HEK293 (cell line): ENCODE measurements around the gene MAP7D1.

Experiments used
- YY1 ChIP-seq: fragments of 450-650 bp; formaldehyde crosslinking; IDR thresholded peaks from 2 replicates; pipeline ENCODE4 v1.5.1; 2018; ENCODE audit warnings: missing biosample characterization, missing genetic modification characterization
- ZNF670 ChIP-seq: fragments of 450-650 bp; formaldehyde crosslinking; IDR thresholded peaks from 2 replicates; pipeline ENCODE4 v1.5.1; 2016; ENCODE audit warnings: missing biosample characterization, missing genetic modification characterization, low read depth
- TF ChIP-seq, protein P1 (sequence below): fragments of 450-650 bp; formaldehyde crosslinking; IDR thresholded peaks from 2 replicates; pipeline ENCODE4 v1.5.1; 2016; ENCODE audit warnings: missing biosample characterization, missing genetic modification characterization
- TF ChIP-seq, protein P2 (sequence below): fragments of 450-650 bp; formaldehyde crosslinking; IDR thresholded peaks from 2 replicates; pipeline ENCODE4 v1.5.1; 2017; ENCODE audit warnings: missing biosample characterization, missing genetic modification characterization
- TF ChIP-seq, protein P3 (sequence below): fragments of 450-650 bp; formaldehyde crosslinking; IDR thresholded peaks from 2 replicates; pipeline ENCODE4 v1.5.1; 2016; ENCODE audit warnings: missing biosample characterization, missing genetic modification characterization

DNA sequence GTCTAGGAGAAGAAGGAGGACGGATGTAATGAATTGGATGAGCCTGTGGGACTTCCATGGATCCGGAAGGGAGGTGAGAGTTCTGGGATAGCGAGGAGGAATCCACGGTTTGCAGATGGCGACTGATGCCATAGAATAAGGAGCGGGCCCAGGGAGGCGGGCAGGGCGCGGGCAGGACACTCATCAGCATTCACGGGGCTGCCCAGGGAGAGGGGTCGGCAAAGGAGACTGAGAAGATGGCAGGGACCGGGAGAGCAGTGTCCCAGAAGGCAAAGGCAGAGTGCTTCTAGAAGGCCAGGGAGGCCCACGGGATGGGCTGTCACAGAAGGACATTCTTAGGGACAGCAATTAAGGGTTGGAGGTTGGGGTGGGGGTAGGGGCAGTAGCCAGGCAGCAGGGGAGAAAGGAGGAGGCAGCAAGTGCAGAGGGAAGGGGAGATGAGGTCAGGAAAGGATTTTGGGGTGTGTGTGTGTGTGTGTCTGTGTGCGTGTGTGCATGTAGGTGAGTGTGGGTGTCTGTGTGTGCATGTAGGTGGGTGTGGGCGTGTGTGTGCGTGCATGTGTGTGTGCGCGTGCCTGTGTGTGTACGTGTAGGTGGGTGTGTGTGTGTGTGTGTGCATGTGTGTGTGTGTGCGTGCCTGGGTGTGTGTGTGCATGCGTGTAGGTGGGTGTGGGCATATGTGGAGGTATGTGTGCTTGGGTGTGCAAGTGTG is 29.8 kb upstream of the MAP7D1 start:
- TF ChIP-seq, protein P1, sequence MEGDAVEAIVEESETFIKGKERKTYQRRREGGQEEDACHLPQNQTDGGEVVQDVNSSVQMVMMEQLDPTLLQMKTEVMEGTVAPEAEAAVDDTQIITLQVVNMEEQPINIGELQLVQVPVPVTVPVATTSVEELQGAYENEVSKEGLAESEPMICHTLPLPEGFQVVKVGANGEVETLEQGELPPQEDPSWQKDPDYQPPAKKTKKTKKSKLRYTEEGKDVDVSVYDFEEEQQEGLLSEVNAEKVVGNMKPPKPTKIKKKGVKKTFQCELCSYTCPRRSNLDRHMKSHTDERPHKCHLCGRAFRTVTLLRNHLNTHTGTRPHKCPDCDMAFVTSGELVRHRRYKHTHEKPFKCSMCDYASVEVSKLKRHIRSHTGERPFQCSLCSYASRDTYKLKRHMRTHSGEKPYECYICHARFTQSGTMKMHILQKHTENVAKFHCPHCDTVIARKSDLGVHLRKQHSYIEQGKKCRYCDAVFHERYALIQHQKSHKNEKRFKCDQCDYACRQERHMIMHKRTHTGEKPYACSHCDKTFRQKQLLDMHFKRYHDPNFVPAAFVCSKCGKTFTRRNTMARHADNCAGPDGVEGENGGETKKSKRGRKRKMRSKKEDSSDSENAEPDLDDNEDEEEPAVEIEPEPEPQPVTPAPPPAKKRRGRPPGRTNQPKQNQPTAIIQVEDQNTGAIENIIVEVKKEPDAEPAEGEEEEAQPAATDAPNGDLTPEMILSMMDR (tag by site-specific recombination), result no peak
- TF ChIP-seq YY1, result no peak
- 0 out of 2 replicates have a peak, but pooled peaks have one; percentile 69 for TF ChIP-seq ZNF670 (tag by site-specific recombination)
- TF ChIP-seq, protein P2, sequence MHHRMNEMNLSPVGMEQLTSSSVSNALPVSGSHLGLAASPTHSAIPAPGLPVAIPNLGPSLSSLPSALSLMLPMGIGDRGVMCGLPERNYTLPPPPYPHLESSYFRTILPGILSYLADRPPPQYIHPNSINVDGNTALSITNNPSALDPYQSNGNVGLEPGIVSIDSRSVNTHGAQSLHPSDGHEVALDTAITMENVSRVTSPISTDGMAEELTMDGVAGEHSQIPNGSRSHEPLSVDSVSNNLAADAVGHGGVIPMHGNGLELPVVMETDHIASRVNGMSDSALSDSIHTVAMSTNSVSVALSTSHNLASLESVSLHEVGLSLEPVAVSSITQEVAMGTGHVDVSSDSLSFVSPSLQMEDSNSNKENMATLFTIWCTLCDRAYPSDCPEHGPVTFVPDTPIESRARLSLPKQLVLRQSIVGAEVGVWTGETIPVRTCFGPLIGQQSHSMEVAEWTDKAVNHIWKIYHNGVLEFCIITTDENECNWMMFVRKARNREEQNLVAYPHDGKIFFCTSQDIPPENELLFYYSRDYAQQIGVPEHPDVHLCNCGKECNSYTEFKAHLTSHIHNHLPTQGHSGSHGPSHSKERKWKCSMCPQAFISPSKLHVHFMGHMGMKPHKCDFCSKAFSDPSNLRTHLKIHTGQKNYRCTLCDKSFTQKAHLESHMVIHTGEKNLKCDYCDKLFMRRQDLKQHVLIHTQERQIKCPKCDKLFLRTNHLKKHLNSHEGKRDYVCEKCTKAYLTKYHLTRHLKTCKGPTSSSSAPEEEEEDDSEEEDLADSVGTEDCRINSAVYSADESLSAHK, result no peak
- TF ChIP-seq, protein P3, sequence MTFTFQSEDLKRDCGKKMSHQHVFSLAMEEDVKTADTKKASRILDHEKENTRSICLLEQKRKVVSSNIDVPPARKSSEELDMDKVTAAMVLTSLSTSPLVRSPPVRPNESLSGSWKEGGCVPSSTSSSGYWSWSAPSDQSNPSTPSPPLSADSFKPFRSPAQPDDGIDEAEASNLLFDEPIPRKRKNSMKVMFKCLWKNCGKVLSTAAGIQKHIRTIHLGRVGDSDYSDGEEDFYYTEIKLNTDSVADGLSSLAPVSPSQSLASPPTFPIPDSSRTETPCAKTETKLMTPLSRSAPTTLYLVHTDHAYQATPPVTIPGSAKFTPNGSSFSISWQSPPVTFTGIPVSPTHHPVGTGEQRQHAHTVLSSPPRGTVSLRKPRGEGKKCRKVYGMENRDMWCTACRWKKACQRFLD (tag by site-specific recombination), result no peak
